ENCODE measurements around the gene ANXA11. TPM values are rescaled to one million over a fixed set of nuclear protein-coding genes. Genes with fewer than 3 reads are reported as not detected.

ANXA11 gene
- total RNA-seq, 2 donors from 2014 or later = 224 to 266 TPM

DNA sequence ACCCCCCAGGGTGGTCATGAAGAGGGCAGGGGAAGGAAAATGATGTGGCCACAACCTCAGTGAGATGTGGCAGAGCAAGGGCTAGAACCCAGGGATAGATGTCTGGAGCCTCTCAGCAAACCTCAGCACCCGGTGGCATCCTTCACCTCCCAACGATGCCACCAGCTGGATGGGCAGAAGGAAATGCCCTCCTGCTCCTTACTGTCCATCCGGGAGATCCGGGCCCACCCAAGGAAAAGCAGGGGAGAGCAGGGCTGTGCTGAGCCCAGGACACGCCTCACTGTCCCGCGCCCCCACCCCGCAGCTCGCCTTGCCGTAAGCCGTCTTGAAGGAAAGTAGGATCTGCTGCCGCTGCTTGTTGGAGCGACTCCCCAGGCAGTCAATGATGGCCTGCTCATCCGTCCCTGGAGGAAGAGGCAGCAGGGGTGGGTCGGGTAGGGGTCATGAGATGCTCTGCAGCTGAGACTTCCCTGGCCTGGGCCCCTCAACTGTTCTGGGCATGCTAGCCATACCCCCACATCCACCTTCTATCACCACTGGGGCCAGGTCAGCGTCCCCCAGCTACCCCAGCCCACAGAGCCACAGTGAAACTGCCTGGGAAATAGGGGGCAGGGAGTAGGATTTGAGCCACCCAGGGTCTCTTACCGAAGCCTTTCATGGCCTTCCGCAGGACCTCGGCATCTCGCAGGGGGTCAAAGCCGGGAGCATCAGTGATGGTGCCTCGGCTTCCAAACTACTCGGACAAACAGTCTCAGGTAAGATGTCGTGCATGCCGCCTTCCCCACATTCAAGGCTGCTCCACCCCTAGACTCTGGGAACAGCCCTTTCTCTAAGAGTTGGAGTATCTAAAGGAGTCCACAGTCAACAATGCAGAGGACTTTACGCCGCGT is 38.5 kb downstream of the ANXA11 start:
- H3K27ac ChIP-seq = peak overlapping the region; percentile 68 to 73
- DNase-seq (ENCODE audit: low spot score) = no peak
- peaks cover 79% of the 10 kb centered on the region for H3K36me3 ChIP-seq
- no peak for TF ChIP-seq CTCF (IDR thresholded peaks at IDR 0.05)
- H3K4me3 ChIP-seq = no peak overlapping the region
- peaks cover 0 to 72% of the 10 kb centered on the region in 2 donors for H3K4me1 ChIP-seq
- H3K27me3 ChIP-seq = no peaks in the 10 kb centered on the region
- no peaks in the 10 kb centered on the region for H3K9me3 ChIP-seq

DNA sequence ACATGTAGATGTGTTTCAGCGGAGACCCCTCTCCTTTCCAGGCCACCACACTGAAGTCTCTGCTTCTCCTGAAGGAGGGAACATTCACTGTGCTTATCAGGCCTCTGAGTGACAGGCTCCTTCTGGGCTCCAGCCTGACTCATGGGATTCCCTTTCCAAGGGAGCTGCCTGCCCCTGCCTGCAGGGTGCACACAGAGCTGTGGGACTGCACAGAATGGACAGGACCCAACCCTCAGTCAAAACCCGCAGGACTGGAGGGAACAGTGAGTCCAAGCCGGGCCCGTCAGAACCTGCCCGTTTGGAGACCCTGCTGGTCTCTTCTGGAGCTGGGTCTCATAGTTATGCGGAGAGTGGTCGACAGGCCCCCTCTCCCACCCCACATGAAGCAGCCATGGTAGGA is 40.2 kb downstream of the ANXA11 start:
- Histone ChIP-seq H3K4me3 (no peak overlapping the region), H3K27ac (peak overlapping the region; percentile 54 to 68), H3K36me3 (peaks cover 76% of the 10 kb centered on the region), H3K9me3 (no peaks in the 10 kb centered on the region), H3K4me1 (peaks cover 0 to 79% of the 10 kb centered on the region in 2 donors), H3K27me3 (no peaks in the 10 kb centered on the region)
- no peak for TF ChIP-seq CTCF (IDR thresholded peaks at IDR 0.05)
- no peak for DNase-seq (ENCODE audit: low spot score)

DNA sequence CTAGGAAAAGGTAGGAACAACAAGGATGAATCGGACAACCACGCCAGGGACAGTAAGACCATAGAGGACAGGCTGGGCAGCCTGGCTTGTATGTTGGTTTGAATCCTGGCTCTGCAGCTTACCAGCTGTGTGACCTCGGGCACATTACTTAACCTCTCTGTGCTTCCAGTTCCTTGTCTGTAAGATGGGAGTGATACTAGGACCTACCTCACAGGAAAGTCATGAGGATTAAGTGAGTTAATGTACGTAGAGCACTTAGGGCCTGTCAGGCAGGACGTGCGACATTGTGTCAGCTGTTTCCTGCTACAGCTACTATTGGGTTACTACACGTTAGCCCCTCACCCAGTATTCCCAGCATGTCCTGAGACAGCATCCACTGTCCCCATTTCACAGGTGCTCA is 40.7 kb downstream of the ANXA11 start:
- DNase-seq (ENCODE audit: low spot score) = no peak
- H3K4me3 ChIP-seq = no peak overlapping the region
- peaks cover 77% of the 10 kb centered on the region for H3K36me3 ChIP-seq
- peak overlapping the region; percentile 54 to 68 for H3K27ac ChIP-seq
- no peak for TF ChIP-seq CTCF (IDR thresholded peaks at IDR 0.05)
- no peaks in the 10 kb centered on the region for H3K9me3 ChIP-seq
- no peaks in the 10 kb centered on the region for H3K27me3 ChIP-seq
- H3K4me1 ChIP-seq = peaks cover 0 to 78% of the 10 kb centered on the region in 2 donors

DNA sequence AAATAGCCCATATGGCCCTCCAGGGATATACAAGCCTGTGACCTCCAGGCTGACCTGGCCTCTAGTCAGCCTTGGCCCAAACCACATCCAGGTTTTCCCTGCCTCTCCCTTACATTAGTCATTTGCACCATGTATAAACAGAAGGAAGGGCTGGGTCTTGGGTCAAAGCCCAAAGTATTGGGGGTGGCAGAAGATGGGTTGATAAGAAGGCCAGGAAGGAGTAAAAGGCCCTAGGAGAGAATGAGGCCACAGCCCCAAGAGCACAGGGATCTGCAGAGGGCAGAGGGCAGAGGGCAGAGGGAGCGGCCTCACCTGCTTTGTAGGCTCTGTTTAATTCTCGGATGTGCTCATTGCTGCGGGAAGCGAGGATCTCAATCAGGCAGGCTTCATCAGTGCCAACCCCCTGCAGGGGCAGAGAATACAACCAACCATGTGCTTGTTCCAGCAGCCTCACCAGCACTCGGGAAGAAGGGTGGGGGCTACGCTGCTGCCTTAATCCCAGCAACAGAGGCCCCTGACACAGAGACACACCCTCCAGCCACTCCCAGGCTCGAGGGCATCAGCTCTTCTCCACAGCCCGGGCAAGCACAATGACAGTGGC is 41.5 kb downstream of the ANXA11 start:
- peak; percentile 81 for DNase-seq (ENCODE audit: low spot score)
- peaks cover 71% of the 10 kb centered on the region for H3K36me3 ChIP-seq

More for the DNA sequence above, 41.5 kb downstream of the ANXA11 start:
- no peak for TF ChIP-seq CTCF (IDR thresholded peaks at IDR 0.05)
- no peak overlapping the region for H3K4me3 ChIP-seq
- H3K4me1 ChIP-seq = peaks cover 0 to 78% of the 10 kb centered on the region in 2 donors
- no peaks in the 10 kb centered on the region for H3K9me3 ChIP-seq
- H3K27ac ChIP-seq = peak overlapping the region; percentile 54 to 68
- H3K27me3 ChIP-seq = no peaks in the 10 kb centered on the region

Measured in right atrium auricular region (tissue), 2 donors.